Sciatic nerve (tissue), 2 donors: ENCODE results near the gene NDUFAF4. TPM values are rescaled to one million over a fixed set of nuclear protein-coding genes. Genes with fewer than 3 reads are reported as not detected.
"Not testable (repeated sequence)": the region's sequence is repeated elsewhere in the genome, so short reads cannot be mapped to it uniquely, and the experiment has no call there.

Experiments
- ATAC-seq: fragments of 200-7000 bp; cut with Tn5 transposase; one replicate; pipeline ENCODE4 v1.9.1; 2020; ENCODE audit warnings: mild to moderate bottlenecking, moderate library complexity
- DNase-seq: peaks from one replicate; pipeline ENCODE4 v3.0.0-alpha.2; 2020; ENCODE audit warnings: low spot score
- intact Hi-C: fragments of 100-400 bp; cut with DNase I; formaldehyde crosslinking; loops from one replicate; pipeline ENCODE4 v1.14.2; 2022
- total RNA-seq: library from RNA; stranded (reverse); fragmentation: NEBNext Ultra II Directional; extraction: Animal tissue kit (Norgen Biotek cat#: 25700); gene quantifications from one replicate; pipeline ENCODE4 v1.2.1, GENCODE V29; 2021
- donor health status: DM: no; HTN: no; CAD: no.
- donor health status: DM: no; HTN: no; CAD: no.

NDUFAF4 gene
- total RNA-seq, 1 donor from 2014 or later = 23.3 TPM

DNA sequence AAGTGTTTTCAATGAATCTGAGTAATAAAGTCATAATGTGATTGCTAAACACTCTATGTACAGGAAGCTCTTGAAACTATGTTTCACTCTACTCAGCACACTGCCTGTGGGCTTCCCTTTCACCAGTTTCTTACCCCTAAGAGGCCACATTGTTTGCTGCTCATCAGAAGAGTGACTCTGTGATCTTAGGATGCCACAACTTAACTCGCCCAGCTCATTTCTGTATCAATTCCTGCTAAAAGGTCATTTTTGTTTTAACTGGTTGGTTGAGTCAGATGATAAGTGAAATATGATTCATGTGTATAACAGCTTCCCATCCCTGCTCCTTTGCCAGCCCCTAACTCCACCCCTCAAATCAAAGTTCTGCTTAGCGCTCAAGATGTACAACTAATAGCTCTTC lies 9.8 kb upstream of the NDUFAF4 start:
- intact Hi-C loops = no loop called here
- no peak for ATAC-seq
- DNase-seq = no peak

GRCh38 chr6:96900873-96901272 lies 3.2 kb upstream of the NDUFAF4 start:
- intact Hi-C loops = no loop called here
- ATAC-seq = no peak

DNA sequence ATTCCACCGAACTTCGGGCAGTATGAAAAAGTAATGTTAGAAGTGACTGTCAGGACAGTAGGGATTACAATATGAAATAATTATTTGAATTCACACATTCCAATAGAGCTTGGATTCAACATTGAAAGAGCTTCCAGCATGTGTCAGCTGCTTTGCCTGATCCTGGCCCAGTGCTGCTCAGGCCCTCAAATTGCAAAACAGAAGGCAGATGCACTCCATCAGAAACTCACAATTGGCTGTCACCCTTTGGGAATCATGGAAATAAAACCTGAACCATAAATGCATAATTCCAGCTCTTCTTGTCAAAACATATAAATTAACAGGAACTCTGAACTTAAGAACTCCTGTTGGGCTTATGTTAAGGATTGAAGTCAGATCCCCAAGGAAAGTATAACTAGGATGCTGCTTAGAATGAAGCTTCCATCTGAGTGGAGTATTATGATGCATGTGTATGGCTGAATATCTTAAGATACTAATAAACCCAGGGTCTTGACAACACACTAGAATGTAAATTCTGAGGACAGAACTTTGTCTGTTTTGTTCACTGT lies 1.8 kb upstream of the NDUFAF4 start:
- DNase-seq = no peak
- intact Hi-C loops = loop anchor here (2.0 kb wide), 1 partner anchor 155 kb away; no protein-coding TSS in a partner anchor
- ATAC-seq = no peak

More at GRCh38 chr6:96900873-96901272, 3.2 kb upstream of the NDUFAF4 start:
- DNase-seq = no peak

GRCh38 chr6:96899019-96899418 lies 1.3 kb upstream of the NDUFAF4 start:
- peak; percentile 61 for ATAC-seq
- DNase-seq = no peak
- intact Hi-C loops = loop anchor here (2.0 kb wide), 1 partner anchor 156 kb away; no protein-coding TSS in a partner anchor

- DNase-seq (no peak), ATAC-seq (peak; percentile 44)
- intact Hi-C loops = loop anchor here (2.0 kb wide), 1 partner anchor 156 kb away; no protein-coding TSS in a partner anchor
These were observed 655 bp upstream of the NDUFAF4 start for GRCh38 chr6:96898241-96898851.

DNA sequence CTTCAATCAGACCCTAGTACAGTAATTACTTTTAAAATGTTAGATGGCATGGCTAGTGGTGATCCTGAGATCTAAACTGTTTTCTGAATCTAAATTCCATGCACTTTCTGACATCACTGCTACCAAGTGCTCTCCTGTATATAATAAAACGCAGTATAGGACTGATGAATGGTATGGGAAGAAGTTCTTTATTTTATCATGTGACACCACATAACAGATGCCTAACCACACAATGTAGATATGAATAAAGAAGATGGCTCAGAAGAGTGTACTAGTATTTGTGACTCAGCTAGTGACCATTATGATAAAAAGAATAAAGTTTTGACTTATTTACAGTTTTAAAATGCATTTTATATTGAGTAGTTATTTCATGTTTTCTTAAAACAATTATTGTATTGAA lies 8.5 kb downstream of the NDUFAF4 start:
- ATAC-seq (no peak), DNase-seq (no peak)
- intact Hi-C loops = no loop called here

DNA sequence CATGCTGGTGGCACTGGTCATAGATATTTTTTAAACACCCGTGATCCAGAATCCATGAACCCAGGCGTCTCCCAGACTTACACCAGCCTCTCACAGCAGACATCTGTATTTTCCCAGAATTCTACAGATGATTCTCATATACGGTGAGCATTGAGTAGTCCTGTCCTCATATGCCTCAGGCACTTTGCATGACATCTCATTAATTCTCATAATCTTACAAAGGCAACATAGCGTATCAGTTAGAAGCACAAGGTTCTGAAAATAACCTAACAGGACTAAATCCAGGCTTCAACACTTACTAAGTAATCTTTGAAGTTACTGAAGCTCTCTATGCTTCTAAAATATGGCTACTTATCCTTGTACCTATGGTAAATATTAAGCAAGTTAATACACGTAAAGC lies 8.9 kb downstream of the NDUFAF4 start:
- ATAC-seq (no peak), DNase-seq (no peak)
- intact Hi-C loops = no loop called here

GRCh38 chr6:96886519-96886918 lies 11.2 kb downstream of the NDUFAF4 start:
- ATAC-seq = no peak
- intact Hi-C loops = no loop called here
- DNase-seq = no peak

DNA sequence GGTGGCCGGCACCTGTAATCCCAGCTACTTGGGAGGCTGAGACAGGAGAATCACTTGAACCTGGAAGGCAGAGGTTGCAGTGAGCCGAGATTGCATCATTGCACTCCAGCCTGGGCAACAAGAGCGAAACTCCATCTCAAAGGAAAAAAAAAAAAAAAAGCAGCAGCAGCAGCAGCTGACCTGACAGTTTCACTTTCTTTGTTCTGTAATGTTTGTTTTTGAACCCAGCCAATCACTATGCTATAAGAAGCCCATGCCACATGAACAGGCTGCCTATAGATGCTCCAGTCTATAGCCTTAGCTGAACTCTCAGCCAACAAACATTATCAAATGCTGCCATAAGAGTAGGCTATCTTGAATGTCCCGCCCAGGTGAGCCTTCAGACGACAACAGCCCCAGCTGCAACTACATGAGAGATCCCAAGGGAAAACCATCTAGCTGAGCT lies 12.5 kb downstream of the NDUFAF4 start:
- ATAC-seq, DNase-seq, intact Hi-C loops: not testable (repeated sequence)

DNA sequence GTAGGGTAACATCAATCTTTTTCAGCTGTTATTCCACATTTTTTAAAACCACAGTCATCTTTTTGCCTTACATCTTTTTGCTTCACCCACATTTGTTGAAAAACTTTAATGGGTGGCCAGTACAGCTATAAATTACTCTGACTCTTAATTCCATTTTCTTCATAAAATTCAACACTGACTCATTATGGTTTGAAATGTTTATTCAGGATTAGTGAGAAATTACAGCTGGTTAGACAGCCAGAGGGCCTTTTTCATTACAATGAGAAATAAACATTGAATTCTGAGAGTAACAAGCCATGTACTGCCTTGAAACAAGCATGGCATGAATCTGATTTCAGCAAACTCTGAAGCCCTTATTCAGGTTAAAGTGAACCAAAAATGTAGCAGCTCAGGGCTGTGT lies 19.5 kb downstream of the NDUFAF4 start:
- DNase-seq = no peak
- intact Hi-C loops = no loop called here
- ATAC-seq = no peak

- ATAC-seq (no peak), DNase-seq (no peak)
- intact Hi-C loops = no loop called here
These were observed 20.7 kb downstream of the NDUFAF4 start for GRCh38 chr6:96876886-96877545.

DNA sequence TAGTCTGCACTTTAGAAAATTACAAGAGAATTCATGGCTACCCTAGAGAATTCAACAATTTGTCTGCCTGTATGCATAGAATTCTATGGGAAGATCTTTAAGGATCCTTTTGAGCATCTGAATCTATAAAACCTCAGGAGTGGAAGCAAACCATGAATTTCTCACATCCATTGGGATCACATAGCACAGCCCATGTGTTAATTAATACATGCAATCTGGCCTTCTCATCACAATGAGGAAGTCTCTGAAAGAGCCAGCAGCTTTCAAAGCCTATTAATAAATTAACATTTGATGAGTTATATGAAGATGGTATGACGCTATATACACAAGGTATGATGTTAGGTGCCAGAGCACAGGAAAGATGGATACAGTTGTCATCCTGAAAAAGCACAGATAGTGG lies 24.7 kb downstream of the NDUFAF4 start:
- DNase-seq (no peak), ATAC-seq (no peak)
- intact Hi-C loops = no loop called here

DNA sequence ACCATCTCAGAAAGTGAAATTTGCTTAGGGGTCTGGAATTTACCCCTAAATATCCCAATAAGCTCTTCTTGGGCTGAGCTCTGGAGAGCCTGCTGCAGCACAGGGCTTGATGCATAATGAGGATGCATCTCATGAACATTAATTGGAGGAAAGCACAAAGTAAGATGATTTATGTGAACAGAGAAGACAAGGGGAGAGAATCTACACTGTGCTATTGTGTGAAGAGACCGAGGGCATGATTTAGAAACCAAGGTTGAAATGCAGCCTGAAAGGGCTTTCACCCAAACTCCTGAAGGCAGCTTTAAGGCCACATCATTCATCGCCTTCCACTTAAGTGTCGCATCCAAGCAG lies 32.7 kb downstream of the NDUFAF4 start:
- DNase-seq (no peak), ATAC-seq (no peak)
- intact Hi-C loops = no loop called here

- intact Hi-C loops = no loop called here
- ATAC-seq (no peak), DNase-seq (no peak)
These were observed 33.3 kb downstream of the NDUFAF4 start for GRCh38 chr6:96864216-96865054.

DNA sequence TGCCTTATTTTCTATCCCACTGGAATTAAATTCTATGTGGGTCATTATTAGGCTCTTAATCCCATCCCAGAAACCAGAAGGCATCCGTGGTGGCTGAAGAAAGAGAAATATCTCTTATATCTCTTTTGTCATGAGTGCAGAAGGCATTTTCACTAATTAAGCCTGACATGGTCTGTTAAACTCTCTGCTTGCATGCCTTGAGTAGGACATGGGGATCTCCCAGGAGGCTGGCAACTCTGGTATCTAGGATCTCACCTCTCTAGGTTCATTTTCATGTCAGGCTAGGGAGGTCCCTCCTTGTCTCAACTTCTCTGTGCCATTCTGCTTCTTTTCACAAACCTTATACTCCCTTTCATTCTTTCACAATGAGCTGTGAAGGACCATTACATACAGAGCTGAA lies 35.1 kb downstream of the NDUFAF4 start:
- intact Hi-C loops = no loop called here

GRCh38 chr6:96861588-96861987 lies 36.1 kb downstream of the NDUFAF4 start:
- DNase-seq = no peak
- no peak for ATAC-seq
- intact Hi-C loops = no loop called here

More for the DNA sequence above, 35.1 kb downstream of the NDUFAF4 start:
- DNase-seq (no peak), ATAC-seq (no peak)

DNA sequence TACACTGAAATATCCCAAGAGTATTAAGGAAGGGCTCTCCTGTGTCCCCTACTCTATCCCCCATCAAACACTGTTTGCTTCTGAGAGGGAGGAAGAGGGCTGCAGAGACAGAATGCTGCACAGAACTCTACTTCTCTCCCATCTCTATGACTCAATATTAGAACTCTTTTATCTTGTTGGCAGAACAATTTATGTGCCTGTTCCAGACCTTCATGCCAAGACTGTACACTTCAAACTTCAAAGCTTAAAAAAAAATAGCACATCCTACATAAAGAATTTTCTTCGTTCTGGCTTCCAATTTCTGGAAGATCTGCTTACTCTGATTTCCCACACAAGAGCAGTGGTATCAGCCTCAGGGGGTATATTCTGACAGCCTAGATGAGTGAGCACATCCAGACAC lies 40.8 kb downstream of the NDUFAF4 start:
- DNase-seq = no peak
- intact Hi-C loops = no loop called here
- ATAC-seq = no peak

GRCh38 chr6:96853083-96853482 lies 44.6 kb downstream of the NDUFAF4 start:
- intact Hi-C loops = no loop called here
- ATAC-seq = no peak
- no peak for DNase-seq

DNA sequence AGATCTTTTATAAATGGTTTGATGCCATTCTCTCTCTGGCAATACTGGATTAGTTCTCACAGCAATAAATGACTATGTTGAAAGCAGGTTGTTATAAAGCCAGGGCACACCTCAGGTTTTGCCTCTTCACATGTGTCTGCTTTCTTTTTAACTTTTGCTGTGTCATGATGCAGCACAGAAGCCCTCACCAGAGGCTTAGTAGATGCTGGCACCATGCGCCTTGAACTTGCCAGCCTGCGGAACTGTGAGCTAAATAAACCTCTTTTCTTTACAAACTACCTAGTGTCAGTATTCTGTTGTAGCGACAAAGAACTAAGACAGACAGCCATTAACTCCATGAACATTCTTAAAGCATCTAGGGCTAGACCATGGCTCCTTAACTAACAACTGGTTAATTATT lies 45.1 kb downstream of the NDUFAF4 start:
- DNase-seq = no peak
- ATAC-seq = no peak
- intact Hi-C loops = no loop called here

DNA sequence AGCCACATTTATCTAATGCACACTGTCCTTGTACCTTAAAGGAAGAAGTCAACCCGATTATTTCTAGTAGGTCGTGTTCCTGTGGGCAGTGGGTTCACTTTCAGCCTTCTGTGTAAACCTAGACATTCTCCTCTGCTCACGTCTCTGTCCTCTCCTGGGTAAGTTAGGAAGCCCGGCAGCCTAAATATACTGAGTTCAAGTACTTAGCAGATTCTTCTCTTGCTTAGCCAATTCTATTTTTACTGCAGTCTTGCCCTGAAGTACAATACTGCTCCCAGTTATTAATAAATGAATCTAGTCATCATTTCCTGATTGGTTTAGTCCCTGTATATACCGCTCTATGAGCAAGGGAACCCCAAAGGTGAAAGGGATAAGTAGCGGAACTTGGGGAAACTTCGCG lies 45.8 kb downstream of the NDUFAF4 start:
- intact Hi-C loops = no loop called here
- DNase-seq (no peak), ATAC-seq (no peak)
